ENCODE results near the gene TTC27. TPM values are rescaled to one million over a fixed set of nuclear protein-coding genes. Genes with fewer than 3 reads are reported as not detected.

The TTC27 gene
- total and polyA plus RNA-seq, 9 donors: 9.9 to 21.2 (median 15.3) TPM

- TF ChIP-seq CTCF (IDR thresholded peaks at IDR 0.05) (no peak), POLR2A (IDR thresholded peaks at IDR 0.05) (no peak), EP300 (IDR thresholded peaks at IDR 0.05) (no peak)
- DNase-seq: no peak
- H3K27ac ChIP-seq: no peak overlapping the region
- H3K36me3 ChIP-seq: no peaks in the 10 kb centered on the region
- intact Hi-C loops (cut with DNase I): no loop called here
- no peaks in the 10 kb centered on the region for H3K27me3 ChIP-seq
- no peaks in the 10 kb centered on the region for H3K4me1 ChIP-seq (ENCODE audit: insufficient read depth)
- H3K4me3 ChIP-seq: no peak overlapping the region
- no peaks in the 10 kb centered on the region for H3K9me3 ChIP-seq
- WGBS, 3 donors: 61 to 63% (median 62%) methylated on average over 7 of the region's 7 CpGs
Measured at GRCh38 chr2:32652555-32653209, 24.8 kb downstream of the TTC27 start.

- Histone ChIP-seq H3K27me3 (no peaks in the 10 kb centered on the region), H3K27ac (no peak overlapping the region), H3K4me1 (ENCODE audit: insufficient read depth) (no peaks in the 10 kb centered on the region), H3K36me3 (no peaks in the 10 kb centered on the region), H3K9me3 (no peaks in the 10 kb centered on the region), H3K4me3 (no peak overlapping the region)
- WGBS, 3 donors: 89 to 93% (median 90%) methylated on average over 3 of the region's 3 CpGs
- no peak for DNase-seq
- TF ChIP-seq POLR2A (IDR thresholded peaks at IDR 0.05): no peak
- TF ChIP-seq CTCF (IDR thresholded peaks at IDR 0.05): no peak
- intact Hi-C loops (cut with DNase I): no loop called here
Measured at GRCh38 chr2:32656069-32656468, 28.2 kb downstream of the TTC27 start.

- Histone ChIP-seq H3K4me1 (ENCODE audit: insufficient read depth) (no peaks in the 10 kb centered on the region), H3K9me3 (no peaks in the 10 kb centered on the region), H3K36me3 (no peaks in the 10 kb centered on the region), H3K4me3 (no peak overlapping the region), H3K27ac (no peak overlapping the region), H3K27me3 (no peaks in the 10 kb centered on the region)
- TF ChIP-seq CTCF (IDR thresholded peaks at IDR 0.05) (no peak), POLR2A (IDR thresholded peaks at IDR 0.05) (no peak), EP300 (IDR thresholded peaks at IDR 0.05) (no peak)
- DNase-seq: no peak
- intact Hi-C loops (cut with DNase I): no loop called here
- WGBS, 3 donors: 89 to 96% (median 90%) methylated on average over 8 of the region's 8 CpGs
Measured at GRCh38 chr2:32663864-32664263, 36.0 kb downstream of the TTC27 start.

- DNase-seq: no peak
- H3K27me3 ChIP-seq: no peaks in the 10 kb centered on the region
- H3K4me1 ChIP-seq (ENCODE audit: insufficient read depth): no peaks in the 10 kb centered on the region
- H3K36me3 ChIP-seq: no peaks in the 10 kb centered on the region
- no peak overlapping the region for H3K4me3 ChIP-seq
- H3K9me3 ChIP-seq: no peaks in the 10 kb centered on the region
- TF ChIP-seq CTCF (IDR thresholded peaks at IDR 0.05) (no peak), EP300 (IDR thresholded peaks at IDR 0.05) (no peak), POLR2A (IDR thresholded peaks at IDR 0.05) (no peak)
- intact Hi-C loops (cut with DNase I): no loop called here
- no peak overlapping the region for H3K27ac ChIP-seq
- 96 to 97% (median 96%) methylated on average over 1 of the region's 1 CpG for WGBS, 3 donors
Measured at GRCh38 chr2:32666704-32667103, 38.9 kb downstream of the TTC27 start.

Data from ovary (tissue), 9 donors.